ENCODE results near the gene MYO5C. TPM values are rescaled to one million over a fixed set of nuclear protein-coding genes. Genes with fewer than 3 reads are reported as not detected.

Gene MYO5C
- polyA plus RNA-seq, 1 donor (not counting 4 experiments of a cell fraction or from before 2014, with no cell fraction given): 0.16 TPM

GRCh38 chr15:52236013-52236412, 59.6 kb downstream of the MYO5C start:
- no peak overlapping the region for H3K9ac ChIP-seq (ENCODE audit: control insufficient read depth, extremely low read depth, insufficient read depth, low read length)
- H3K4me3 ChIP-seq (ENCODE audit: control insufficient read depth in 2 of 3, extremely low read depth in 1 of 3, insufficient read depth in 2 of 3, low read depth in 1 of 3, low read length in 3 of 3): no peak overlapping the region
- no peaks in the 10 kb centered on the region for H4K20me1 ChIP-seq (ENCODE audit: control insufficient read depth, extremely low read depth, insufficient read depth, low read length)
- DNase-seq (ENCODE audit: low read depth, low spot score) (no peak), FAIRE-seq (no peak)
- dilution Hi-C loops (cut with MboI; ENCODE audit: extremely low pct_ligation_motif_present, low sequenced_read_pairs): no loop called here
- no peak overlapping the region for H2AFZ ChIP-seq (ENCODE audit: control insufficient read depth, low read length)
- no peak overlapping the region for H3K27ac ChIP-seq (ENCODE audit: control insufficient read depth, insufficient read depth, low read length)
- no peaks in the 10 kb centered on the region for H3K27me3 ChIP-seq (ENCODE audit: control insufficient read depth, extremely low read depth, insufficient read depth, low read length)
- no peak overlapping the region for H3K4me2 ChIP-seq (ENCODE audit: control insufficient read depth, extremely low read depth, insufficient read depth, low read depth, low read length)
- H3K4me1 ChIP-seq (ENCODE audit: control insufficient read depth, extremely low read depth, insufficient read depth, low read length): peaks cover 11% of the 10 kb centered on the region
- no peaks in the 10 kb centered on the region for H3K9me3 ChIP-seq (ENCODE audit: control insufficient read depth, low read depth, low read length)
- no peaks in the 10 kb centered on the region for H3K9me1 ChIP-seq (ENCODE audit: control insufficient read depth, extremely low read depth, insufficient read depth, low read length)
- no peaks in the 10 kb centered on the region for H3K79me2 ChIP-seq (ENCODE audit: control insufficient read depth, insufficient read depth, low read length)
- no peaks in the 10 kb centered on the region for H3K36me3 ChIP-seq (ENCODE audit: control insufficient read depth in 2 of 2, extremely low read depth in 1 of 2, insufficient read depth in 2 of 2, low read length in 2 of 2)
- TF ChIP-seq EZH2 (IDR thresholded peaks at IDR 0.05; ENCODE audit: low read length) (no peak), CTCF (optimal IDR thresholded peaks at IDR 0.05 in 1 of 3, IDR thresholded peaks at IDR 0.05 in 1 of 3, conservative IDR thresholded peaks at IDR 0.05 in 1 of 3; ENCODE audit: extremely low read depth in 1 of 3, insufficient read depth in 2 of 3, low read length in 3 of 3) (no peak)

DNA sequence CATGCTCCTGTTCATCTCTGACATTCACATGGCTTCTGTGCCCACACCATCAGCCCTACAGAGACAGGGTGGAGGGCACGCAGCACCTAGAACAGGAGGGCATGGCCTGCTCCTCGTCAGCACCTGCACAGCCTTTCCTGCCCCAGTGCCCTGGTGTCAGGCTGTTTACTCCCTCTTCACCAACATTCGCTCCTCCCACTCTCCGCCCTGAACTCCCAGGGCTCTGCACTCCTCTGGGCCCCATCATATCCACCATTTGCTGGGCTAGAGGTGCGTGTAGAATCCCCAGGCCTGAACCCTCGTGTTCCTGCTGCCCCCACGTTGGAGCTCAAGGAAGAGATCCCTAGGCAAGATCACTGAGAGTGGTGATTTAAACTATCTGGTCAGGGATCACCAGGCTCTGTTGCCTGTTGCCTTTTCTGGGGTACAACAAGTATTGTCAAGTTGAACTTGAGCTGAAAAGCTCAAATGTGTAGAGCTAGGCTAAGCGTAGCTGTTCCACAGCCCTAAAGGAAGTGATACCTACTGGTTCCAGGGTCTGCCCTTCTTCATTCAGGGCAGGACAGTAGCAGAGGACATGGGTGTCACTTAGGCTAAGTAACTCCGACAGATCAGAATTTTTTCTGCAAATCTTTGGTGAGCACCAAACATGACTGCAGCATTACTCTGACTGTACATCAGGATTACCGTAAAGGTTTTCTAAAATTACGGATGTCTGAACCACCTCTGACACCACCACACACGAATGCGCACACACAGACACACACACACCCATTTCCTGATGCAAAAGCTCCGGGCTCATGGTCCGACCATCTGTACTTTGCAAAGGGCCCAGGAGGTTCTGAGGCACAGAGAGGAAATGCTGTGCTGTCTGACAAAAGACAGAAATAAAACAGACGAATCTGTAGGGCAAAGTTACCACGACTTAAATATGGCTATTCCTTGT, 60.7 kb downstream of the MYO5C start:
- Histone ChIP-seq H3K36me3 (ENCODE audit: control insufficient read depth in 2 of 2, extremely low read depth in 1 of 2, insufficient read depth in 2 of 2, low read length in 2 of 2) (no peaks in the 10 kb centered on the region), H4K20me1 (ENCODE audit: control insufficient read depth, extremely low read depth, insufficient read depth, low read length) (no peaks in the 10 kb centered on the region), H2AFZ (ENCODE audit: control insufficient read depth, low read length) (no peak overlapping the region), H3K9ac (ENCODE audit: control insufficient read depth, extremely low read depth, insufficient read depth, low read length) (no peak overlapping the region), H3K79me2 (ENCODE audit: control insufficient read depth, insufficient read depth, low read length) (no peaks in the 10 kb centered on the region), H3K4me3 (ENCODE audit: control insufficient read depth in 2 of 3, extremely low read depth in 1 of 3, insufficient read depth in 2 of 3, low read depth in 1 of 3, low read length in 3 of 3) (no peak overlapping the region), H3K9me3 (ENCODE audit: control insufficient read depth, low read depth, low read length) (no peaks in the 10 kb centered on the region), H3K27me3 (ENCODE audit: control insufficient read depth, extremely low read depth, insufficient read depth, low read length) (no peaks in the 10 kb centered on the region), H3K4me2 (ENCODE audit: control insufficient read depth, extremely low read depth, insufficient read depth, low read depth, low read length) (no peak overlapping the region), H3K27ac (ENCODE audit: control insufficient read depth, insufficient read depth, low read length) (no peak overlapping the region), H3K9me1 (ENCODE audit: control insufficient read depth, extremely low read depth, insufficient read depth, low read length) (no peaks in the 10 kb centered on the region), H3K4me1 (ENCODE audit: control insufficient read depth, extremely low read depth, insufficient read depth, low read length) (peaks cover 11% of the 10 kb centered on the region)
- no peak for TF ChIP-seq EZH2 (IDR thresholded peaks at IDR 0.05; ENCODE audit: low read length)
- no peak for TF ChIP-seq CTCF (optimal IDR thresholded peaks at IDR 0.05 in 1 of 3, IDR thresholded peaks at IDR 0.05 in 1 of 3, conservative IDR thresholded peaks at IDR 0.05 in 1 of 3; ENCODE audit: extremely low read depth in 1 of 3, insufficient read depth in 2 of 3, low read length in 3 of 3)
- dilution Hi-C loops (cut with MboI; ENCODE audit: extremely low pct_ligation_motif_present, low sequenced_read_pairs): no loop called here
- FAIRE-seq (no peak), DNase-seq (ENCODE audit: low read depth, low spot score) (no peak)

Data from keratinocyte (primary cell).